HepG2 (cell line): ENCODE measurements around the gene FAAP20. TPM values are rescaled to one million over a fixed set of nuclear protein-coding genes. Genes with fewer than 3 reads are reported as not detected.

Source experiments
- ARNTL ChIP-seq: sonication (generic); formaldehyde crosslinking; IDR thresholded peaks from 2 replicates; pipeline ENCODE4 v1.4.0; 2020; ENCODE audit warnings: mild to moderate bottlenecking, missing genetic modification reagents
- GABPA ChIP-seq, 2 experiments: IDR thresholded peaks; 2 replicates each; pipeline ENCODE4 v1.6.1; 2011 to 2016; ENCODE audit warnings: low read depth in 2 of 2, low read length in 1 of 2, missing biosample characterization in 1 of 2, missing genetic modification characterization in 1 of 2
- HMGXB3 ChIP-seq: sonication (generic); formaldehyde crosslinking; IDR thresholded peaks from 2 replicates; pipeline ENCODE4 v1.4.0; 2020; ENCODE audit warnings: missing genetic modification reagents, borderline replicate concordance
- SRSF1 ChIP-seq: fragments of 200-400 bp; formaldehyde crosslinking; optimal IDR thresholded peaks from 2 replicates; pipeline ENCODE3; 2017; ENCODE audit warnings: mild to moderate bottlenecking, low read depth, low read length, moderate library complexity
- THRA ChIP-seq: sonication (generic); formaldehyde crosslinking; IDR thresholded peaks from 2 replicates; pipeline ENCODE4 v1.4.0; 2020; ENCODE audit warnings: missing genetic modification reagents, borderline replicate concordance
- TOPORS ChIP-seq: sonication (generic); formaldehyde crosslinking; IDR thresholded peaks from 2 replicates; pipeline ENCODE4 v1.8.0; 2023; ENCODE audit warnings: mild to moderate bottlenecking, missing genetic modification reagents
- TRIM24 ChIP-seq: sonication (generic); formaldehyde crosslinking; IDR thresholded peaks from 2 replicates; pipeline ENCODE4 v1.8.0; 2022; ENCODE audit warnings: mild to moderate bottlenecking, missing genetic modification reagents
- WIZ ChIP-seq: sonication (generic); formaldehyde crosslinking; IDR thresholded peaks from 2 replicates; pipeline ENCODE4 v1.5.1; 2020; ENCODE audit warnings: mild to moderate bottlenecking, missing genetic modification reagents
- ZBTB42 ChIP-seq: sonication (generic); formaldehyde crosslinking; IDR thresholded peaks from 2 replicates; pipeline ENCODE4 v1.5.0; 2020; ENCODE audit warnings: mild to moderate bottlenecking, missing genetic modification reagents
- ZNF136 ChIP-seq: sonication (generic); formaldehyde crosslinking; IDR thresholded peaks from 2 replicates; pipeline ENCODE4 v1.8.1; 2022; ENCODE audit warnings: low read depth, mild to moderate bottlenecking, moderate library complexity, missing genetic modification reagents
- ZNF317 ChIP-seq: sonication (generic); formaldehyde crosslinking; IDR thresholded peaks from 2 replicates; pipeline ENCODE4 v1.5.0; 2020; ENCODE audit warnings: mild to moderate bottlenecking, missing genetic modification reagents
- ZNF552 ChIP-seq: sonication (generic); formaldehyde crosslinking; IDR thresholded peaks from 2 replicates; pipeline ENCODE4 v1.9.0; 2022; ENCODE audit warnings: missing genetic modification reagents, mild to moderate bottlenecking, borderline replicate concordance
- ZNF75D ChIP-seq: sonication (generic); formaldehyde crosslinking; IDR thresholded peaks from 2 replicates; pipeline ENCODE4 v1.8.1; 2023; ENCODE audit warnings: missing genetic modification reagents, mild to moderate bottlenecking, borderline replicate concordance
- ZNF839 ChIP-seq: sonication (generic); formaldehyde crosslinking; IDR thresholded peaks from 2 replicates; pipeline ENCODE4 v1.4.0; 2020; ENCODE audit warnings: missing genetic modification reagents, mild to moderate bottlenecking, borderline replicate concordance
- ZSCAN31 ChIP-seq: sonication (generic); formaldehyde crosslinking; IDR thresholded peaks from 2 replicates; pipeline ENCODE4 v1.5.0; 2020; ENCODE audit warnings: low read depth, mild to moderate bottlenecking, missing genetic modification reagents
- polyA plus RNA-seq, 8 experiments: library from polyadenylated mRNA; depleted of rRNA in 3 of 8; stranded (reverse) in 7 of 8; unstranded in 1 of 8; fragments of >200 nt; fragmentation: Illumina TruSeq in 4 of 8; extraction: Trizol in 4 of 8; gene quantifications; 2 replicates each; pipeline versions ENCODE4 v1.2.1 to v1.2.3, GENCODE V29; 2011 to 2016; ENCODE audit warnings: low read depth in 4 of 8, missing spikeins in 1 of 8, mixed read lengths in 1 of 8; ENCODE audit not compliant: insufficient read depth in 1 of 8
- total RNA-seq, 5 experiments: library from RNA; depleted of rRNA; stranded (reverse); fragments of >200 nt; fragmentation: Illumina TruSeq; extraction: Trizol; gene quantifications; 2 replicates each; pipeline ENCODE4 v1.2.3, GENCODE V29; 2016; ENCODE audit warnings: low read depth in 1 of 5
- TF ChIP-seq, protein P1 (sequence below), 2 experiments: sonication (generic) in 1 of 2; formaldehyde crosslinking in 1 of 2; IDR thresholded peaks; 2 replicates each; pipeline versions ENCODE4 v1.6.1 to v1.9.0; 2014 to 2022; ENCODE audit warnings: antibody characterized with exemption in 1 of 2, borderline replicate concordance in 1 of 2, inconsistent platforms in 1 of 2, low read depth in 1 of 2, missing genetic modification reagents in 1 of 2

FAAP20 gene
- total and polyA plus RNA-seq, 2 of the 13 experiments (the other 11 are each of a cell fraction or from before 2014, with no cell fraction given) = 9.6 to 10.8 TPM

DNA sequence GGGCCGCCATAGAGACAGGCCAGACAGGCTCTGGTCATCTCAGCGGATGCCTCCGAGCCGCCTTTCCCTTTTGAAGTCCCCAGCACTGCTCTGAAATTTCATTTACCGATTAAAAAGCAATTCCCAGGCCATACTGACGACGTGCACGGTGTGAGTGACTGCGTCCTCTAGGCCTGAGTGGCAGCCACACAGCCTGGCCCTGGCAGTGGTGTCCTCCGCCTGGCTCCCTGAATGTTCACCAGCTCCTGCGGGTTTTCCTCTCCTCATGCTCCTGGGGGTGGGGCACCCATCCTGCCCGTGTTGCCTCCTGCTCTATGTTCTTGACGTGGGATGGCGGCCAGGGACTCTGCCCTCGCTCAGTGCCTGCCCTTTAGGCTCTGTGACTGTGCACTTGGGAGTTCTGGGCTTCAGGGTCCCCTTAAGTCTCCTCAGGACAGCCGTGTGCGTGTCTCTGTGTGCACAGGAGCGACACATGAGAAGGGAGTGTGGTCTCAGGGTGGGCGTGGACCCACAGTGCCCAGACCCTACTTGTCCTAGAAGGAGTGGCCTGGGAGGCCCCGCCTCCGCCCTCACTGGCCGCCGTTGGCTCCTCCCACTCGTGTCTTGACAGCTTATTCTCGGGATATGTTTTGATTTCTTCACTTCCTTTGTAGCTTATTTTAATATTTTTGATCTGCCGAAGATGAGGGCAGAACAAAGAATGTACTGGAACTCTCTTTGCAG, 37.1 kb upstream of the FAAP20 start (continued):
- TF ChIP-seq HMGXB3 (CRISPR knock-in tag) (no peak), ZNF552 (CRISPR knock-in tag) (no peak), ZNF839 (CRISPR knock-in tag) (no peak), TRIM24 (no peak), TOPORS (no peak), SRSF1 (no peak), ZSCAN31 (no peak), WIZ (CRISPR knock-in tag) (no peak), GABPA (IDR thresholded peaks at IDR 0.05; ENCODE audit: low read depth, low read length) (no peak), GABPA (CRISPR knock-in tag; IDR thresholded peaks at IDR 0.05; ENCODE audit: low read depth) (0 out of 2 replicates have a peak, but pooled peaks have one; percentile 6), ZNF75D (CRISPR knock-in tag) (no peak), ZNF317 (CRISPR knock-in tag) (0 out of 2 replicates have a peak, but pooled peaks have one; percentile 5), ARNTL (CRISPR knock-in tag) (0 out of 2 replicates have a peak, but pooled peaks have one; percentile 27), ZNF136 (CRISPR knock-in tag) (no peak), THRA (CRISPR knock-in tag) (no peak), ZBTB42 (no peak)
- TF ChIP-seq, protein P1, sequence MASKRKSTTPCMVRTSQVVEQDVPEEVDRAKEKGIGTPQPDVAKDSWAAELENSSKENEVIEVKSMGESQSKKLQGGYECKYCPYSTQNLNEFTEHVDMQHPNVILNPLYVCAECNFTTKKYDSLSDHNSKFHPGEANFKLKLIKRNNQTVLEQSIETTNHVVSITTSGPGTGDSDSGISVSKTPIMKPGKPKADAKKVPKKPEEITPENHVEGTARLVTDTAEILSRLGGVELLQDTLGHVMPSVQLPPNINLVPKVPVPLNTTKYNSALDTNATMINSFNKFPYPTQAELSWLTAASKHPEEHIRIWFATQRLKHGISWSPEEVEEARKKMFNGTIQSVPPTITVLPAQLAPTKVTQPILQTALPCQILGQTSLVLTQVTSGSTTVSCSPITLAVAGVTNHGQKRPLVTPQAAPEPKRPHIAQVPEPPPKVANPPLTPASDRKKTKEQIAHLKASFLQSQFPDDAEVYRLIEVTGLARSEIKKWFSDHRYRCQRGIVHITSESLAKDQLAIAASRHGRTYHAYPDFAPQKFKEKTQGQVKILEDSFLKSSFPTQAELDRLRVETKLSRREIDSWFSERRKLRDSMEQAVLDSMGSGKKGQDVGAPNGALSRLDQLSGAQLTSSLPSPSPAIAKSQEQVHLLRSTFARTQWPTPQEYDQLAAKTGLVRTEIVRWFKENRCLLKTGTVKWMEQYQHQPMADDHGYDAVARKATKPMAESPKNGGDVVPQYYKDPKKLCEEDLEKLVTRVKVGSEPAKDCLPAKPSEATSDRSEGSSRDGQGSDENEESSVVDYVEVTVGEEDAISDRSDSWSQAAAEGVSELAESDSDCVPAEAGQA (IDR thresholded peaks at IDR 0.05; ENCODE audit: low read depth) = 0 out of 2 replicates have a peak, but pooled peaks have one; percentile 9
- TF ChIP-seq, protein P1 (CRISPR knock-in tag; IDR thresholded peaks at IDR 0.05; ENCODE audit: borderline replicate concordance) = no peak
